Liver (tissue), 3 donors: ENCODE results near the gene COL4A1.

Experiments
- ATF3 ChIP-seq: IDR thresholded peaks from 2 replicates; pipeline ENCODE4 v1.6.1; 2016; ENCODE audit warnings: antibody characterized with exemption
- GABPA ChIP-seq, 2 donors: IDR thresholded peaks in 1 of 2; conservative IDR thresholded peaks in 1 of 2; 2 replicates each; pipeline ENCODE4 v1.6.1; 2016; ENCODE audit warnings: antibody characterized with exemption in 2 of 2, mild to moderate bottlenecking in 1 of 2, moderate library complexity in 1 of 2
- HNF4A ChIP-seq, 2 donors: conservative IDR thresholded peaks; 2 replicates each; pipeline ENCODE4 v1.6.1; 2016; ENCODE audit warnings: antibody characterized with exemption in 2 of 2, mild to moderate bottlenecking in 2 of 2
- JUND ChIP-seq, 2 donors: IDR thresholded peaks; 2 replicates each; pipeline ENCODE4 v1.6.1; 2016; ENCODE audit warnings: antibody characterized with exemption in 2 of 2
- MAX ChIP-seq: IDR thresholded peaks from 2 replicates; pipeline ENCODE4 v1.6.1; 2016; ENCODE audit warnings: antibody characterized with exemption
- RAD21 ChIP-seq, 2 donors: IDR thresholded peaks; 2 replicates each; pipeline ENCODE4 v1.6.1; 2016; ENCODE audit warnings: antibody characterized with exemption in 2 of 2, mild to moderate bottlenecking in 2 of 2
- REST ChIP-seq: IDR thresholded peaks from 2 replicates; pipeline ENCODE4 v1.6.1; 2016; ENCODE audit warnings: antibody characterized with exemption, mild to moderate bottlenecking
- RXRA ChIP-seq, 2 donors: IDR thresholded peaks; 2 replicates each; pipeline ENCODE4 v1.6.1; 2017 to 2018; ENCODE audit warnings: antibody characterized with exemption in 2 of 2, mild to moderate bottlenecking in 1 of 2
- SP1 ChIP-seq: IDR thresholded peaks from 2 replicates; pipeline ENCODE4 v1.6.1; 2018; ENCODE audit warnings: antibody characterized with exemption, mild to moderate bottlenecking
- YY1 ChIP-seq: IDR thresholded peaks from 2 replicates; pipeline ENCODE4 v1.6.1; 2016; ENCODE audit warnings: antibody characterized with exemption, mild to moderate bottlenecking
- ZBTB33 ChIP-seq: IDR thresholded peaks from 2 replicates; pipeline ENCODE4 v1.6.1; 2016; ENCODE audit warnings: antibody characterized with exemption
- TF ChIP-seq, protein P1 (sequence below): fragments of 150-350 bp; IDR thresholded peaks from 2 replicates; pipeline ENCODE4 v1.5.1; 2017; ENCODE audit warnings: improper control_type of control experiment, low read depth, low read length; ENCODE audit not compliant: missing input control
- donor health status: healthy.
- donor health status: healthy.

DNA sequence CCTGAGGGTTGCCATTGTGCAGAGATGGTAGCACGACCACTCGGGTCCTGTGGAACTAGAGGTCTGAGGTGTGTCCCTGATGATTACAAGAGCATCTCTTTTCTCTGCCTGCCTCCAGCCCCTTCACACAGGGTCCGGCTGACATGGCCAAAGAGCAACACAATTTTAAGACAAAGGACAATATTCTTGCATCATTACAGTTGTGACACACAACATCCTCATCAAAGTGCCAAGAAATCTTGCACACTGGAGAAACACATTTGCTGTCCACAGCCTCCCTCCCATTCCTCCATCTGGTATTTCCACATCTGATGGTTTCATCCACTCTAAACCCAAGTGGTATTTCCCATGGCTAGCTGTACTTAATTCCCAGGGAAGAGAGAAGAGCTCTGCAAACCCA, 12.8 kb downstream of the COL4A1 start:
- no peak for TF ChIP-seq HNF4A (conservative IDR thresholded peaks at IDR 0.05)
- TF ChIP-seq, protein P1, sequence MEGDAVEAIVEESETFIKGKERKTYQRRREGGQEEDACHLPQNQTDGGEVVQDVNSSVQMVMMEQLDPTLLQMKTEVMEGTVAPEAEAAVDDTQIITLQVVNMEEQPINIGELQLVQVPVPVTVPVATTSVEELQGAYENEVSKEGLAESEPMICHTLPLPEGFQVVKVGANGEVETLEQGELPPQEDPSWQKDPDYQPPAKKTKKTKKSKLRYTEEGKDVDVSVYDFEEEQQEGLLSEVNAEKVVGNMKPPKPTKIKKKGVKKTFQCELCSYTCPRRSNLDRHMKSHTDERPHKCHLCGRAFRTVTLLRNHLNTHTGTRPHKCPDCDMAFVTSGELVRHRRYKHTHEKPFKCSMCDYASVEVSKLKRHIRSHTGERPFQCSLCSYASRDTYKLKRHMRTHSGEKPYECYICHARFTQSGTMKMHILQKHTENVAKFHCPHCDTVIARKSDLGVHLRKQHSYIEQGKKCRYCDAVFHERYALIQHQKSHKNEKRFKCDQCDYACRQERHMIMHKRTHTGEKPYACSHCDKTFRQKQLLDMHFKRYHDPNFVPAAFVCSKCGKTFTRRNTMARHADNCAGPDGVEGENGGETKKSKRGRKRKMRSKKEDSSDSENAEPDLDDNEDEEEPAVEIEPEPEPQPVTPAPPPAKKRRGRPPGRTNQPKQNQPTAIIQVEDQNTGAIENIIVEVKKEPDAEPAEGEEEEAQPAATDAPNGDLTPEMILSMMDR: no peak
- no peak for TF ChIP-seq MAX
- no peak for TF ChIP-seq SP1
- TF ChIP-seq ZBTB33: no peak
- no peak for TF ChIP-seq YY1
- TF ChIP-seq REST: no peak
- TF ChIP-seq JUND (IDR thresholded peaks at IDR 0.05): no peak
- TF ChIP-seq ATF3: no peak
- TF ChIP-seq GABPA (IDR thresholded peaks at IDR 0.05 in 1 of 2, conservative IDR thresholded peaks at IDR 0.05 in 1 of 2): no peak
- TF ChIP-seq RAD21 (IDR thresholded peaks at IDR 0.05): no peak
- TF ChIP-seq RXRA (IDR thresholded peaks at IDR 0.05): no peak
